ENCODE measurements around the gene POLE.

Gene POLE

GRCh38 chr12:132653567-132654290 is 33.4 kb downstream of the POLE start:
- TF ChIP-seq EGR1 (IDR thresholded peaks at IDR 0.05) (no peak), FOXM1 (IDR thresholded peaks at IDR 0.05; ENCODE audit: borderline replicate concordance, low read depth) (no peak), EP300 (IDR thresholded peaks at IDR 0.05; ENCODE audit: borderline replicate concordance) (no peak), TEAD4 (IDR thresholded peaks at IDR 0.05) (no peak), USF1 (IDR thresholded peaks at IDR 0.05) (no peak), TAF1 (IDR thresholded peaks at IDR 0.05; ENCODE audit: low read depth) (no peak), CEBPB (IDR thresholded peaks at IDR 0.05) (no peak), TCF12 (IDR thresholded peaks at IDR 0.05; ENCODE audit: low read depth) (no peak), MAX (IDR thresholded peaks at IDR 0.05) (no peak), NFIC (IDR thresholded peaks at IDR 0.05) (no peak)

- TF ChIP-seq CREB1 (IDR thresholded peaks at IDR 0.05; ENCODE audit: low read depth): no peak
- TF ChIP-seq TAF1 (IDR thresholded peaks at IDR 0.05; ENCODE audit: low read depth): no peak
- TF ChIP-seq MAX (IDR thresholded peaks at IDR 0.05): no peak
Observed at GRCh38 chr12:132651444-132652100, 35.6 kb downstream of the POLE start.

- no peak for TF ChIP-seq REST (IDR thresholded peaks at IDR 0.05; ENCODE audit: low read depth)
- TF ChIP-seq FOXM1 (IDR thresholded peaks at IDR 0.05; ENCODE audit: borderline replicate concordance, low read depth): no peak
- no peak for TF ChIP-seq EGR1 (IDR thresholded peaks at IDR 0.05)
- no peak for TF ChIP-seq CREB1 (IDR thresholded peaks at IDR 0.05; ENCODE audit: low read depth)
- no peak for TF ChIP-seq TAF1 (IDR thresholded peaks at IDR 0.05; ENCODE audit: low read depth)
- TF ChIP-seq RAD21 (IDR thresholded peaks at IDR 0.05; ENCODE audit: low read depth): no peak
- no peak for TF ChIP-seq YY1 (IDR thresholded peaks at IDR 0.05; ENCODE audit: low read depth)
- TF ChIP-seq CEBPB (IDR thresholded peaks at IDR 0.05): no peak
Observed at GRCh38 chr12:132649226-132649945, 37.8 kb downstream of the POLE start.

GRCh38 chr12:132648616-132649225 is 38.4 kb downstream of the POLE start:
- TF ChIP-seq EGR1 (IDR thresholded peaks at IDR 0.05): no peak
- TF ChIP-seq EP300 (IDR thresholded peaks at IDR 0.05; ENCODE audit: borderline replicate concordance): no peak

- TF ChIP-seq YY1 (IDR thresholded peaks at IDR 0.05; ENCODE audit: low read depth): no peak
- TF ChIP-seq EGR1 (IDR thresholded peaks at IDR 0.05): no peak
- no peak for TF ChIP-seq NFIC (IDR thresholded peaks at IDR 0.05)
- no peak for TF ChIP-seq ZBTB7A (IDR thresholded peaks at IDR 0.05; ENCODE audit: low read depth)
- no peak for TF ChIP-seq CEBPB (IDR thresholded peaks at IDR 0.05)
- no peak for TF ChIP-seq TEAD4 (IDR thresholded peaks at IDR 0.05)
- no peak for TF ChIP-seq MAX (IDR thresholded peaks at IDR 0.05)
- TF ChIP-seq CREB1 (IDR thresholded peaks at IDR 0.05; ENCODE audit: low read depth): no peak
- TF ChIP-seq USF1 (IDR thresholded peaks at IDR 0.05): no peak
- no peak for TF ChIP-seq FOXM1 (IDR thresholded peaks at IDR 0.05; ENCODE audit: borderline replicate concordance, low read depth)
- no peak for TF ChIP-seq REST (IDR thresholded peaks at IDR 0.05; ENCODE audit: low read depth)
- no peak for TF ChIP-seq RAD21 (IDR thresholded peaks at IDR 0.05; ENCODE audit: low read depth)
- no peak for TF ChIP-seq EP300 (IDR thresholded peaks at IDR 0.05; ENCODE audit: borderline replicate concordance)
- no peak for TF ChIP-seq TCF12 (IDR thresholded peaks at IDR 0.05; ENCODE audit: low read depth)
- TF ChIP-seq TAF1 (IDR thresholded peaks at IDR 0.05; ENCODE audit: low read depth): no peak
Observed at GRCh38 chr12:132647858-132648257, 39.3 kb downstream of the POLE start.

Data from Ishikawa (cell line).